Endothelial cell of umbilical vein (primary cell): Measurements from ENCODE around the gene CCDC159.

Experiments used
- CTCF ChIP-seq, 2 donors: IDR thresholded peaks; 1 replicate in 1 of 2; 2 replicates in 1 of 2; pipeline ENCODE4 v1.5.1; 2011; ENCODE audit warnings: low read length in 2 of 2, mild to moderate bottlenecking in 2 of 2, moderate library complexity in 2 of 2, control low read depth in 1 of 2, inconsistent platforms in 1 of 2, low read depth in 1 of 2; ENCODE audit not compliant: insufficient read depth in 1 of 2; ENCODE audit errors: extremely low read depth in 1 of 2
- TF ChIP-seq, protein P1 (sequence below): IDR thresholded peaks from 2 replicates; pipeline ENCODE4 v1.6.1; 2011; ENCODE audit not compliant: insufficient read depth, insufficient read length

DNA sequence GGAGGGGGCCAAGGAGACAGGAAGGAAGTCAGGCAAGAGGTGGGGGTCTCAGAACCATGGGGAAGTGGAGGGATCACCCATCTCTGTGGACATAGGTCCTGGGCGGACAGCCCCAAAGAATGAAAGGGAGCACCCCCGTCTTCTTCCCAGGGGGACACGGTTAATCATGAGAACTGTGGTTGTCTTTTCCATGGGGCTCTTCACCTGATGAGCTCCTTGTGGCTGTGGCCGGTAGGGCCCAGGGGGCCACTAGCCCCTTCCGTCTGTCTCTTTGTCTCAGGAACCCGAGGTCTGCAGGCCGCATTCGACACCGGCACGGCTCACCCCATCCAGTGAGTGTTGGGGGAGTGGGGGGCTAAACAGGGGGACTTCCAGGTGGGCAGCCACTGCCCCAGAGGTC is 17.6 kb downstream of the CCDC159 start:
- TF ChIP-seq, protein P1, sequence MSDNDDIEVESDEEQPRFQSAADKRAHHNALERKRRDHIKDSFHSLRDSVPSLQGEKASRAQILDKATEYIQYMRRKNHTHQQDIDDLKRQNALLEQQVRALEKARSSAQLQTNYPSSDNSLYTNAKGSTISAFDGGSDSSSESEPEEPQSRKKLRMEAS: no peak
- no peak for TF ChIP-seq CTCF (IDR thresholded peaks at IDR 0.05; ENCODE audit: extremely low read depth in 1 of 2, insufficient read depth in 1 of 2, low read depth in 1 of 2, low read length in 2 of 2)
